NCI-H2196 treated with DMSO at 0.1 percent for 48 hours (cell line): Measurements from ENCODE around the gene ENTPD7.
"Not testable (repeated sequence)": the region's sequence is repeated elsewhere in the genome, so short reads cannot be mapped to it uniquely, and the experiment has no call there.

ENCODE experiments used
- DNase-seq: peaks from one replicate; lab custom pipeline; 2025; ENCODE audit not compliant: unreplicated experiment; lab: John Stamatoyannopoulos, UW

Gene ENTPD7, protein sequence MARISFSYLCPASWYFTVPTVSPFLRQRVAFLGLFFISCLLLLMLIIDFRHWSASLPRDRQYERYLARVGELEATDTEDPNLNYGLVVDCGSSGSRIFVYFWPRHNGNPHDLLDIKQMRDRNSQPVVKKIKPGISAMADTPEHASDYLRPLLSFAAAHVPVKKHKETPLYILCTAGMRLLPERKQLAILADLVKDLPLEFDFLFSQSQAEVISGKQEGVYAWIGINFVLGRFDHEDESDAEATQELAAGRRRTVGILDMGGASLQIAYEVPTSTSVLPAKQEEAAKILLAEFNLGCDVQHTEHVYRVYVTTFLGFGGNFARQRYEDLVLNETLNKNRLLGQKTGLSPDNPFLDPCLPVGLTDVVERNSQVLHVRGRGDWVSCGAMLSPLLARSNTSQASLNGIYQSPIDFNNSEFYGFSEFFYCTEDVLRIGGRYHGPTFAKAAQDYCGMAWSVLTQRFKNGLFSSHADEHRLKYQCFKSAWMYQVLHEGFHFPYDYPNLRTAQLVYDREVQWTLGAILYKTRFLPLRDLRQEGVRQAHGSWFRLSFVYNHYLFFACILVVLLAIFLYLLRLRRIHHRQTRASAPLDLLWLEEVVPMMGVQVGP

DNA sequence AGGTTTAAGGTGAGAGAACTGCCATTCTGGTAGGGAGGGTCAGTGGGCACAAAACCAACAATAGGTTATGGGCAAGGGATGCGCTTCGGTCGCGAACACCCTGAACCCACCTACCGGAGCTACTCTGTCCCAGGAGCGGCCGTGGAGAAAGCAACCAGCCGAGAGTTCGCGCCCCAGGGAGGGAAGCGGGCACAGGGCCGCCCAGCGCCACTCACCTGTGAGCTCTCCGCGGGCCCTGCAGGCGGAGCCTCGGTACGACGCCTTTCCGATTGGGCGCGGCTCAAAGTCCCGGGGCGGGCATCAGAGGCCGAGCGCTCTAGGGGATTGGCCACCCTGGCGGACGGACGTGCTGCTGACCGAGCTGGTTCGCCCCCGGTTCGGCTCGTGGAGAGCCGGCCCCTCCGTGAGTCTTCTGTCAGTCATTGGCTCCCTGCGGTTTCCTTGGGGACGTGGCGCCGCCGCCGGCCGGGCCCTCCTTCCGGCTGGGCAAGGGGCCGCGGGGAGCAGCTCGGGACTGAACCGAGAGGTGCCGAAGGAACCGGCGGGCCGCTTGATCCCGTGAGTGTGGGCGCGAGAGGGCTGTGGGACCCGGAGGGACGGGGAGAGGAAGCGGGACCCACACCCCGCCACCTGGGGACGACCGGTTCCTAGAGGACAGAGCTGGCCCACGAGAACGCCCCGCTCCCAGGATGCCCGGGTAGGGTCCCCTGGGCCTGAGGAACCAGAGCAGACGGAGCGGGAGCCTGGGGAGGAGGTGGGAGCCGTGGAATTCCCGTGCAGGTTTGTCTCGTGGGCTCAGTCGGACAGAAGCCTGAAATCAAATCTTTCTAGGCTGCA lies at the start of gene ENTPD7:
Gene ENTPD7, plus strand, starts transcription at position 479 of the 837 bp plus-strand sequence. CDS start 448 bp downstream, outside the sequence.
- DNase-seq, result peak; percentile 86

DNA sequence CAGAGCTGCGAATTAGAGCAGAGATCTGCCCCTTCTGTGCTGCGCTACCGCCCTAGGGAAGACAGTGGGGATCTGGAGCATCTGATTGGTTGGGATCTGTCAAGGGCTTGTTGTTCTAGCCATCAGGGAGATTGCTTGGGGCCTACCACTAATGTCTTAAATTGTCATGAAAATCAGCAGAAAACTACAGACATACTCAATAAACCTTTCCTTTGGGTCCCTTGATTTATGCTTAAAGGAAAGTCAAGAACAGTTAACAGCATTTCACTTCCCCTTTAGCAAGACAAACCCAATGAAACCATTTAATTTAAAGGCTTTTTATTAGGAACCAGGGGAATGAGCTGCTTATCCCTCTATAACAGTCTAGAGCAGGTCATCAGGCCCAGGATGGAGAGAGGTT lies 49.1 kb upstream of the ENTPD7 start:
- DNase-seq, result no peak

DNA sequence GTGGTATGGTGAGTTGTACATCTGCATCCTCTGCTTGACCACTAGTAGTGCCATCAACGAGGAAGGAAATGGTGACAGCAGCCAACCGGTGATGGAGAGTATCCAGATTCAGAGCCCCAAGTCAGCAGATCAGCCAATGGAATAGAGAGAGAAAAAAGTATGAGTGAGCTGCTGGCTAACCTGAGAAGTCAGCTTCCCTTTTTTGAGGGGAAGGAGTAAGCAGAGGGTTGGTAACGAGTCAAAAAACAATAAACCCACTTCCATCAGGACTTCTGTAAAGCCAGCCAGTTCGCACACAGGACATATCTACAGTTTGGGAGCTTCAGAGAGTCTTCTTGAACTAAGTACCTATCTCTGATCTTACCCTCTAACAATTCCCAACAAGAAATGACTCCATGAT lies 48.0 kb upstream of the ENTPD7 start:
- DNase-seq, result no peak

DNA sequence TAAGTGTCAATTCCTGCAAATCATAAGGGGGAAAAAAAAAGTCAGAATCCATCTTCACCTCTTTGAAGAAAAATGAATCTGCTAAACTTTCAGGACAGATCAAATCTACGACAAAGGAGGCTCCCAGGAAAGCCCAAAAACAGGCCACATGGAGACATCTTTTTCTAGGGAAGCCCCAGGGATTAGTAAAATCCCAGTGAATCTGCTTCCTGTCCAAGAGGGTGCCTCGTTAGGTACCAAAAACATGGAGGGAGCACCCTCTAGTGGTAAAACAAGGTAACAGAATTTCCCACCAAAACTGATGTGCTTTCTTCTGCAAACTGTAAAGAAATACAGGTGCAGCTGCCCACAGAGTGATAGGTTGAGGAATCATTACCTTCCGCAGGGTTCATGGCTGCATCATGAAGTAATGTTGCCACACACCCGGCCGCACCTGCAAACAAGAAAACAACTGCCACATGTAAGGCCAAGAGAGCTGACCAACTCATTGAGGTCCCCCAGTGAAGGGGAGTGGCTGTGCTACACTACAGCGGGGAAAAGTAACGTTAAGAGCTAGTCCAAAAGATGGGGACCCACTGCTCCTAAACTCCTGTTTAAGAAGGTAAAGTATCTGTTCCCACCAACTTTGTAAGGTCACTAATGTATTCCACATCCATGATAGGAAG lies 47.0 kb upstream of the ENTPD7 start:
- DNase-seq, result peak; percentile 27

DNA sequence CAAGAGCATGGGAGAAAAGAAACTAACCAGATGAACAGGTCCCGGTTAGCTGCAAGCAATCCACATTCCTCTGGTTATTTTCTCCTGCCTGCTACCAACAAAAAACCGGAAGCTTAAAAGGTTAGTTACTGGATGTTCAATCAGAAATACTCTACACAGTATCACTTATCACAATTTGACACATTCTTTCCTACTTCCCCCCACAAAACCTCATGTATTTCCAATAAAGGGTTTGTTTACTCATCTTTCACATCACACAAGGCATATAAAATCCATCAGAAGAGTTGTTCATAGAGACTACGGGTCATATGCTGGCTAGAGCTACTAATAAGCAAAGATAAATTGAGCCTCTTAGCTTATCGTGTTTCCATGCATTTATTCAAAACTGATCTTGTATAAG lies 43.9 kb upstream of the ENTPD7 start:
- no peak for DNase-seq

DNA sequence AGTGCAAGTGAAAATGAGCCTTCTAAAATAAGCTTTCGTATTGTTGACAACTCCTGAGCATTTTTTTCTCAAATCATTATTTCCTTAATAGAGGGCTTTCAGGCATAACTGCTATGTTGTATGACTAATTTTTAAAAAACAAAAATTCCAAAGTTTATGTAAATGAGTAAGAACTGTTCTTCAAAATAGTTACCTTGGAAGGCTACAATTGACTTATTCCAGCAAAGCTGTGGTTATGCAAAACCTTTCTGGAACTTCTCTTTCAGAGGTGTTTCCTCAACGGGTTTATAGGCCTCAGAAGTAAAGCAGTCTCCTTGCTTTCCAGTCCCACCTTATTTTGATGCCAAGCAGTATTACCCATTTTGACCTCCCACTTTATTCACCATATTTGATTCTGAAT lies 41.6 kb upstream of the ENTPD7 start:
- DNase-seq, result no peak

DNA sequence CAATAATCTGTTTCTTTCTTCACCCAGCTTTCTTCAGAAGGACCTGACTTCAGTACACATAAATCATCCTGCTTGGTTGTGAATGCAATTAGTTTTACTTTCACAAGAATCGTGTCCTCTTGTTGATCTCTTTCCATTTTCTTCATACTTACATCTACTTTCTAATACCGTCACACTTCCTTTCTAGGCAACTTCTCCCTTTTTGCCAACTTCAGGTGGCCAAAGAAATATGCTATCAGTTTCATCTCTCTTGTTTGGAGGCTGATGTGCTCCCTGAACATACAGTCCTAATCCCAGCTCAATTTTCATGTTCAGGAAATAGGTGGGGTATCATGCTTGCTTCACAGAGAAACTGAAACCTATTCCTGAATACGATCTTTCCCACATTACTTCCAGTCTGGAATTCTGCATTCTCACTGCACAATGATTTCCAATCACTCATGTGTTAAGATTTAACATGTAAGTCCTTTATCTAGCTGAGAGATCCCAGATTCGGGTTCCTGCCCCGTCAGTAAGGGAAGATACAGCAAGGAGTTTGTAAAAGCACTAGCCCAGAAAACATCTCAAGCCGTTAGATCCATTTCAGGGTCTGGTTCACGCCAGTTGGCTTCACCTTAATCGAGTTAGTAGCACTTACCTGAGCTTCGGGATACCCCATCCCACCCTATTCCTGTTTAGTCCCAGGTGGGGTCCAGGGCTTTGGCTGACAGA lies 40.1 kb upstream of the ENTPD7 start:
- DNase-seq, result no peak

DNA sequence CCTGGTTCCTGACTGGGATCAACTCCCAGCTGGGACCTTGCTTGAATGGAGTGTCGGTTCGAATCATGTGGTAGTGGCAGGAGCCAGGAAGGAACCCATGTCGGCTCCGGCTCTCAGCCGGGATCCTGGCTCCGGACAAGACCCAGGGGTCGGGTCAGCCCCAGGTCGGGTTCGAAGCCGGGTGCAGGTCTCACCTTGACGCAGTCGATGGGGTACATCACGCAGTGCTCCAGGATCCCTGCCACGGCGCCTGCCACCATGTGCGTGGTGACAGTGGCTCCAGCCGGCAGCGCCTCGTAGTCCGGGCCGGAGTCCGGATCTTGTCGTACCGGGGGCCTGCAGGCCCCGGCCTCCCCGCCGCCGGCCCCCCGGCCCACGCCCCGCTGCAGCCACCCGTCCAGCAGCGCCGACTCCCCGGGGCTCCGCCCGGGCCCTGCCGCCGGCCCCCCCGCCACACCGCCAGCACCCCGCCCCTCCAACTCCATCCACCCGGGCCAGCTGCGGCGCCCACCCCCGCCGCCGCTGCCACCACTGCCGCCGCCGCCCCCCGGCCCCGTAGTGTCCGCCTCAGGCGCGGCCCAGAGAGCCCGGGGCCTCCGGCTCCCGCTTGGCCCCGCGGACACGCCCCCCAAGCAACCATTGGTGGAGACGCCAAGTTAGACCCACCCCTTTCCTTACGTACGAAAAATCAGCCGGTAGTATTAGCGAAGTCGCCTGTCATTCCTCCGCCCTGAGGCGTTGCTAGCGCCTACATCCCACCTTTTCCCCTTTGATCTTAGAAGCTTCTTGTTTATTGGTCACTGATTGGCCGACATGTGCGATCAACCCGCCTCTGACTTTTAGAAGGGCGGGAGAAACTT lies 39.2 kb upstream of the ENTPD7 start, which contains the start of gene SLC25A28:
Gene SLC25A28, minus strand, starts transcription at position 589 of the 860 bp plus-strand sequence. Its CDS starts 104 bp downstream, at position 485.
- peak; percentile 90 for DNase-seq

DNA sequence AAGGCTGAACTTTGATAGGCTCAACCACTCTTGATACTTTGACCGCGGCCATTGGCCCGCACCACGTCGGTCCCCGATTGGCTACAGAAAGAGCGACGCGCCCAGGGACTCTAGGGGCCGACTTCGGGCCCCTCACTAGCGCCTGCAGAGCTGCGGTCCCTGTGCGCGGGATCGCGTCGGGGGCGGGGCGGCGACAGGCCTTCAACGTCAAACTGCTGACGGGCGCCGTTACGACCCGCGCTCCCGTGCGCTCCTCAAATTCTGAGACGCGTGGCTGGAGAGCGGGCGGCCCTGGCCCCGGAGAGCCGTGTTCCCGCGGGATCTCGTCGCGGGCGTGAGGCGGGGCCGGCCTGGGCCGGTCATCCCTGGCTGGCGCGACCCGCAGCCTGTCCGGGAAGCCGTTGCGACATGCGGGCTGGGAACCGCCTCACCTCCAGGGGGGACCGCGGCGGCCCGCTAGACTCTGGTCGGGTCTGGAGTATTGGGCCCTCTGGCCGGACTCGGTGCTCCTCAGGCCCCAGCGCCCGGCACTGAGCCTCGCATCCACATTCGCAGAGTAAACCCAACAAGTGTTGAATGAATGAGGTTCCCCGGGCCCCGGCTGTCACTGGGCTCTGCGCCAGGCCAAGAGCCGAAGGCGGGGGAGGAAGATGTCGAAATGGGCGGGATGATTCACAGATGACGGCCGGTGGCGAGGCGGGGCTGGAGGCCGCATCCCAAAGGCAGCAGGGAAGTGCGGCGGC lies 38.4 kb upstream of the ENTPD7 start:
- DNase-seq, result peak; percentile 65

DNA sequence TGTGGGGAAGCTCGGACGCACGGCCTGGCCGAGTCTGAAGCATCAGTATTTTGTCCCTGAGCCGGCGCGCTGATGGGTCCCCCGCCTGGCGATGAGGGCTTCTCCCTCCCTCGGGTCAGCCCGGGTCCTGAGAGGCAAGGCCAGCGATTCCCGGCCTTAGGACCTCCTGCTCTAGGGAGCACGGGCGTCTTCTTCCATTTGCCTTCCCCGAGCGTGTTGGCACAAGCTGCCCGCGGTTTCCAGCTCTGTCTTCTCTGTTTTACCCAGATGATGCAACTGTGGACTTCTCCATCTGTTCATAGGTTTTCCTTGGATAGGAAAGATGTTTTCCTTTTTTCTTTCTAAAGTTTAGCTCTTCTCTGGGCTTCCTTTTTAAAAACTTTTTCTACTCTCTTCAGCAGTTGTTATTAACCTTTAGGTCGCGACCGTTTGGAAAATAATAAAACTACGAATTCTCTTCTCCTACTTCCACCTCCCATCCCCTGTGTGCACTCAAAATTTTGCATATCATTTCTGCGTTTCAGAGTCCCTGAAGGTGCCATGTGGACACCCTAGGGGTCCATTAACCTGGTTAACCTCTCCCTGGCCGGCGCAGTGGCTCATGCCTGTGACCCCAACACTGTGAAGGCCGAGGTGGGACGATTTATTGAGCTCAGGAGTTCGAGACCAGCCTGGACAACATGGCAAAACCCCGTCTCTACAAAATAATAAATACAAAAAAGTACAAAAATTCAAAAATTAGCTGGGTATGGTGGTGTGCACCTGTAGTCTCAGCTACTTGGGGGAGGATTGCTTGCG lies 37.7 kb upstream of the ENTPD7 start:
- no peak for DNase-seq

DNA sequence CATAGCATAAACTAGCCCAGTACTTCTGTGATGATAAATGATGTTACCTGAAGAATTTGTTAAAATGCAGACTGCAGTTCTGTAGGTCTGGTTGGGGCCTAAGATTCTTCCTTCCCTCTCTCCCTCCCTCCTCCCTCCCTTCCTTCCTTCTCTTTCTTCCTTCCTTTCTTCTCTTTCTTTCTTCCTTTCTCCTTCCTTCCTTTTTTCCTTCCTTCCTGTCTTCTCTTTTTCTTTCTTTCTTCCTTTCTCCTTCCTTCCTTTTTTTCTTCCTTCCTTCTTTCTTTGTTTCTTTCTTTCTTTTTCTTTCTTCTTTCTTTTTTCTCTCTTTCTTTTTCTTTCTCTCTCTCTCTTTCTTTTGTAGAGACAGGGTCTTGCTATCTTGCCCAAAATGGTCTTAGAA lies 35.4 kb upstream of the ENTPD7 start:
- DNase-seq, result no peak

DNA sequence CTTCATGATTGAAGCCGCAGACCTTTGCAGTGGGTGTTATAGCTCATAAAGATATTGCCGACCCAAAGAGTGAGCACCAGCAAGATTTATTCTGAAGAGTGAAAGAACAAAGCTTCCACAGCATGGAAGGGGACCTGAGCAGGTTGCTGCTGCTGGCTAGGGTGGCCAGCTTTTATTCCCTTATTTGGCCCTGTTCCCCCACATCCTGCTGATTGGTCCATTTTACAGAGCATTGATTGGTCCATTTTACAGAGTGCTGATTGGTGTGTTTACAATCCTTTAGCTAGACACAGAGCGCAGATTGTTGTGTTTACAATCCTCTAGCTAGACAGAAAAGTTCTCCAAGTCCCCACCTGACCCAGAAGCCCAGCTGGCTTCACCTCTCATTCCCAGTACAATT lies 34.2 kb upstream of the ENTPD7 start:
- not testable (repeated sequence) for DNase-seq

DNA sequence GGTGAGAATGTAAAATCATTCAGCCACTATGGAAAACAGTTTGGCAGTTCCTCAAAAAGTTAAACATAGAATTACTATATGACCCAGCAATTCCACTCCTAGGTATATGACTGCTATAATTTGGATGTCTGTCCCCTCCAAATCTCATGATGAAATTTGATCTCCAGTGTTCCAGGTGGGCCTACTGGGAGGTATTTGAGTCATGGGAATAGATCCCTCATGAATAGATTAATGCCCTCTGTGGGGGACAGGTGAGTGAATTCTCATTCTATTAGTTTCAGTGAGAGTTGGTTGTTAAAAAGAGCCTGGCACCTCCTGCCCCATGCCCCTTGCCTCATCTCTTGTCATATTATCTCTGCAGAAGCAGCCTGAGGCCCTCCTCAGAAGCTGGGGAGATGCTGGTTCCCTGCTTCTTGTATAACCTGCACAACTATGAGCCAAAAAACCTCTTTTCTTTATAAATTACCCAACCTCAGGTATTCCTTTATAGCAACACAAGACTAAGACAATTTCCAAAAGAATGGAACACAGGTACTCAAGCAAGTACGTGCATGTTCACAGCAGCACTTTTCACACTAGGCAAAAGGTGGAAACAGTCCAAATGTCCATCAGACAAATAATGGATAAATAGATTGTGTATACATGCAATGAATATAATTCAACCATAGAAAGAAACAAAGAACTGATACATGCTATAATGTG lies 30.2 kb upstream of the ENTPD7 start:
- no peak for DNase-seq

DNA sequence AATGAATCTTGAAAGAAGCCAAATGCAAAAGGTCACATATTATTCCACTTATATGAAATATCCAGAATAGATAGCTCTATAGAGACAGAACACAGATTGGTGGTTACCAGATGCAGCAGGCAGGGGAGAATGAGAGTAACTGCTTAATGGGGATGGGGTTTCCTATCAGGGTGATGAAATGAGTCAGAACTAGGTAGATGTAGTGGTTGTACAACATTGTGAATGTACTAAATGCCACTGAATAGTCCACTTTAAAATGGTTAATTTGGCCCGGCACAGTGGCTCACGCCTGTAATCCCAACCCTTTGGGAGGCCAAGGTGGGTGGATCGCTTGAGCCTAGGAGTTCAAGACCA lies 29.7 kb upstream of the ENTPD7 start:
- no peak for DNase-seq

DNA sequence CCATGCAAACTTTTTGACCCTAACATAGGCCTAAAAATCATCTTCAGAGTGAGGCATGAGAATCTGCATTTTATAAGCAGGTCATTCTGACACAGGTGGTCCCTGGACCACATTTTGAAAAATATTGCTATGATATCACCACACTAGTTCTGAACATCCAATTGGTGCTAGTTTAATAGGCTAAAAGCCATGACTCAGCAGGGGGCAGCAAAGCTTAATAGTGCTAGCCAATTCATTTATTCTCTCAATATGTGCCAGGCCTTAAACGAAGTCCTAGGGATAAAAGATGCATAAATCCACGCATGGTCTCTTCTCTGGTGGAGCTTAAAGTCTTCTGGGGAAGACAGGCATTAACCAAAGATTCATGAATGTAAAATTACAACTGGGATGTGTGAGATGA lies 28.9 kb upstream of the ENTPD7 start:
- DNase-seq, result no peak

DNA sequence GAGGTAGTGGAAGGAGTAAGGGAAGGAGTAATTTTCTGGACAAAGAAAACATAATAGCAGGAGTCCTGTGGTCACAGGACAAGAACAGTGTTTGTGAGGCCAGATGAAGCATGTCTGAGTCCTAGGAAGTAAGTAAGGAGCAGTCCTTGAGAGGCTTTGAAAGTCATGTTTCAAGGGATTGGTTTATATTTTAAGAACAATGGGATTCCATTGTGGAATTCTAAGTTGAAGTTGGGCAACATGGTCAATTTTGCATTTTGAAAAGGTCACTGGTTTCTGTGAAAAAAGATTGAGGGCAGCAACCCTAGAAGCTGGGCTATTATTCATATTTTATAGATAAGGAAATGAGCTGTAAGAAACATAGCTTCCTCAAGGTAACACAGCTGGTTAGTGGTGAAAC lies 28.3 kb upstream of the ENTPD7 start:
- DNase-seq, result no peak

DNA sequence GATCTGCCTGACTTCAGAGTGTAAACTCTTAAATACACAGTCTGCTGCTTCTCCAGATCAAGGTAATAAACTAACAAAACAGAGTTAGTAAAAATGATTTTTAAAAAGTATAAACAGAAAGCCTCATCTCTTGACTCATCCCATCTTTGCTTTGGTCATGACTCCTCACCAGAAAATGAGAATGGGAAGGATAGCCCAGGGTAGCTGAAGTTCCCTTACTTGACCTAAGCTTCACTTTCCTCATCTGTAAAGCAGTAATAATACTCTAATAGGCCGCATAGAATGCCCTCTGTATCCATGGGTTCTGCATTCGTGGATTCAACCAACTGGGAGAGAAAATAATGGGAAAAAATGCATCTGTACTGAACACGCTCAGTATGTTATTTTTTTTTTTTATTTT lies 27.8 kb upstream of the ENTPD7 start:
- DNase-seq, result no peak

DNA sequence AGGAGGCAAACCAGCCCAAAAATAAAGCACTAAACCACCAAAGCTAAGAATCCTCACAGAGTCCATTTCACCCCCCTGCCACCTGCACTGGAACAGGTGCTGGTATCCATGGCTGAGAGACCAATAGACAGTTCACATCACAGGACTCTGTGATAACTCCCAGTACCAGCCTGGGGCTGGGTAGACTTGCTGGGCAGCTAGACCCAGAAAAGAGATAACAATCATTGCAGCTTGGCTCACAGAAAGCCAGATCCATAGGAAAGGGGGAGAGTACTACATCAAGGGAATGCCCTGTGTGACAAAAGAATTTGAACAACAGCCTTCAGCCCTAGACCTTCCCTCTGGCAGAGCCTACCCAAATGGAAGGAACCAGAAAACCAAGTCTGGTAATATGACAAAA lies 25.5 kb upstream of the ENTPD7 start:
- no peak for DNase-seq
